C4-2B (cell line): ENCODE measurements around the gene DGKH.

ENCODE experiments used
- CTCF ChIP-seq: fragments of 450-650 bp; conservative IDR thresholded peaks from 2 replicates; pipeline ENCODE4 v1.5.1; 2017; ENCODE audit warnings: mild to moderate bottlenecking
- ZFX ChIP-seq: fragments of 450-650 bp; IDR thresholded peaks from 2 replicates; pipeline ENCODE4 v1.6.1; 2017

- TF ChIP-seq CTCF (no peak), ZFX (no peak)
Observed at GRCh38 chr13:42041011-42041683, 7.3 kb upstream of the DGKH start.
